Glomerular visceral epithelial cell (primary cell): ENCODE results near the gene SNTG2.

ENCODE experiments used
- DNase-seq: peaks from one replicate; pipeline ENCODE4 v3.0.0-alpha.2; 2016; ENCODE audit errors: extremely low spot score

Gene SNTG2

DNA sequence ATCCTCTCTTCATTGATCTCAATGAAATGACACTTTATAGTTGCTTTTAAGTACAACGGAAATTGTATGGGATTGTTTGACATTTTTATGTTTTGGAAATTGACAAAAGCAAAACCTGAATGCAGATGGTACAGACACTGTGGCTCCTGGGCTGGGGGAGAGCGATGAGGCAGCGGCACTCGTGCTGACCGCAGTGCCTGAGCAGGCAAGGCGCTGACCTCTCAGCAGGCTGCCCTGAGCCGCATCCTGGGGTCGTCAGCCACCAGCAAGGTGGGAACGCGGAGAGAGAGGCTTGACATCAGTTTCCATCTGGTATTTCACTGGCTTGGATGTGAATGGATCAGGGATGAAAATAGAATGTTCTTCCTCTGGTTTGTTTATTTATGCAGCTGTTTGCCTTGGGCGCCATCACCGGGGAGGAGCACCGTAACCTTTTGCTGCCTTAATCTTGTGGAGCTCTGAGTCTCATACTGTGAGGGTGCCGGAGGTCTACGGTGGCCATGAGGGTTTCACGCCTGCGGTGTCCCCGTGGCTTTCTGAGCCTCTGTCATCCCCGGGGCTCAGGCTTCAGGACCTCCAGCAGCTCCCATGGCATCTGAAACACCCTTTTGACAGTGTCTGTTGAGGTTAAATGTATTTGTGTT is 367.8 kb downstream of the SNTG2 start:
- no peak for DNase-seq

DNA sequence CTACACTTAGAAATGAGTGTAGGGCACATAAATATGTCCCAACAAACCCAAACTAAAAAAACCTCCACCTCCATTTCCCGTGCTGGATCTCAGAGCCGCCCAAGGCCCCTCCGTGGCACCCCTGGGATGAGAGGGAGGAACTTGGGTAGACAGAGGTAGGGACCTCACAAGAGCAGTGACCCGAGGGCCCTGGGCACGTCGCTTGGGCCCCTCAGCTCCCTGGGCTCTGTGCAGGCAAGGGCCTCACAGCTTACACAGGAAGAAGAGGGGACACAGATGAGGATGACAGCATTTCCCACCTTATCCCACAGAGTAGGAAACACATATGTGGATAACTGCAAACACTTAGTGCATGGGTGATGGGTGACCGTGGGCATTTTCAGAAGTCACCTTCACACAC is 368.7 kb downstream of the SNTG2 start:
- DNase-seq: no peak

DNA sequence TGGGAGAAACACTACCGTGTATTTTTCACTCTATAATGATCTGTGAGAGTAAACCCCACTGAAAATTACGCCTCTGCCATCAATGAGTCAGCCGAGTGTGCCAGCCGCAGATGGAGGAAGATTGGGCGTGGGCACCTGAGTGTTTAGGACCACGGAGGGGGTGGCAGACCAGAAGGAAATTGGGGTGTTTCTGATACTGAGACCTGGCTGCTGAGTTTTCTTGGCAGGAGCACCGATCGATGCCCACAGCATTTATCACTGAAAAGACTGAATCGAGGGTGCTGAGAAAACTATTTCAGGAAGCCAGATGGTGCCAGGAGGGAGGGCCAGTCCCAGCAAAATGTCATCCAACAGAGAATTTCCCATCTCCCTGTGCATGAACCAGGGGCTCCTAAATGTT is 370.7 kb downstream of the SNTG2 start:
- DNase-seq: no peak

DNA sequence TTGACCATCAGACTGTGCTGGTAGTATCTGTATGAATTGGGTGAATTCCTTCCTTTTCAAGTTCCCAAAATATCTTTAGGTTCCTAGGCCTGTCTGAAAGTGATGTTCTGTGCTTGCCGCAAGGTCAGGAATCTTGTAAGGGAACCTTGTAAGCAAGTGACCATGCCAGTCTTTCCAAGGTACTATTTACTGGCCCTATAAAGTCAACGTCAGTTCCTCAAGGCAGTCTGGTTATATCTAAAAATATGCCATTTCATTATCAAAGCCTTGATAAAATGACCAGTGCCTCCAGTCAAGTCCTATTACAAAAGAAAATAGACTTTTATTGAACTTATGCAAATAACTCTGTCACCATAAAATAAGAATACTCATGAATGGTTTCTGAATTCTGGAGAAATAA is 374.2 kb downstream of the SNTG2 start:
- no peak for DNase-seq

DNA sequence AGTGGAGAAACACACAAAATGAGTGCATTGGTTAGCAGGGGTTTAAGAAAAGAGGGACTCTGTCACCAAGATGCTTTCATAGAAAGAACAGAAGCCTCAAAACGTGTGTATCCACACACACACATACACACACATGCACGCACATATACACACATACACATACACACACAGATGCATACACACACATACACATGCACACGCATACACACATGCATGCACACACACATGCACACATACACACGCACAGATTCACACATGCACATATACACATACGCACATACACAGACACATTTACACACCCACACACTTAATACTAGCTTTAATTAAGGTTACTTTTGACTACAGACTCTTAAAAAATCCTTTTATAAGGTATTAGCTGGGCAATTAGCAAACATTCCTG is 378.0 kb downstream of the SNTG2 start:
- no peak for DNase-seq

DNA sequence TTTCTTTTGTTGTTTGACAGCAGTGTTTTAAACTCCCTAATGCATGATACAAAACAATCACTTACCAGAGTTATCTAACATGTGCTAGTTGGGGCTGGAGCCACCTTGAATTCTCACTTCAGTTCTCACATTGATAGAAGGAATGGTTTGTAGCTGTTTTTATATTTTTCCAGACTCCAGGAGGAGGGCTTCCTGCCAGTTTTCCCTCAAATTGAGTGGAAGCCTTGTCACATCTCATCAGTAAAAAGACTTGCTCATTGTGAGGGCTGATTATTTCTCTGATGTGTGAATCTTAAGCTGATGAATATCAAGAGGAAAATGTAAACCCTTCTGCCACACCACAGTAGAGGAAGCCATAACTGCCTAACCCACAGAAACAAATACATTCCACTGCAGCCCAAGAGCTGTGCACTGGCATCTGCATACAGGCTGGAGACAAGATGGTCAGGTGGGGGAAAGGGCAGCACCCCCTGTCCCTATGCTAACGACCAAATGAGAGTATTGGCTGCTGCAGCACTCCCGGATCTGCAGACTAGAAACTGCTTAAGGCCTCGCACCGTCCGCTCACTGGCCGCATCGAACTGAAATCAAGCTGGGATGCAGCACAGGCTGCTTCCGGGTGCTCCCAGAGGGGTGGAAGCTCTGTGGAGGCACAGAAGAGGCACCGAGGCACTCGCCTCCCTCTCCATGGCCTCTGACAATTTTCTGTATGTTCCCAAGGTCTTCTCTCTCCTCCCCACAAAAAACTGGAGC is 388.9 kb downstream of the SNTG2 start:
- DNase-seq: no peak

DNA sequence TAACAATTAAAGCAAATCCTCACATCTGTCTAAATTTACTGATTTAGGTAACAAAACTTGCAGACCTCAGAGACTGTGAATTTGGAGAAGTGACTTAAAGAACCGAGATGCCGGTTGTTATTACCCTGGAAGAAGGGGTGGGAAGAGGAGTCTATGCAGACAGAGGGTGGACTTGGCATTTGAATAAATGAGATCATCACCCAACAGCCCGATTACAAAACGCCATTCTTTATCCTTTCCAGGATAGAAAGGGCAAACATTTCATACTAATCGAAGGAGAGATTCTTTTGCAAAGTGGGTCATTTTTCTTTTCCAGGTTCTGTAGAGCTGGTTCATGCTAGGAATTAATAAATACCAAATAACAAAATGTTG is 389.5 kb downstream of the SNTG2 start:
- no peak for DNase-seq

DNA sequence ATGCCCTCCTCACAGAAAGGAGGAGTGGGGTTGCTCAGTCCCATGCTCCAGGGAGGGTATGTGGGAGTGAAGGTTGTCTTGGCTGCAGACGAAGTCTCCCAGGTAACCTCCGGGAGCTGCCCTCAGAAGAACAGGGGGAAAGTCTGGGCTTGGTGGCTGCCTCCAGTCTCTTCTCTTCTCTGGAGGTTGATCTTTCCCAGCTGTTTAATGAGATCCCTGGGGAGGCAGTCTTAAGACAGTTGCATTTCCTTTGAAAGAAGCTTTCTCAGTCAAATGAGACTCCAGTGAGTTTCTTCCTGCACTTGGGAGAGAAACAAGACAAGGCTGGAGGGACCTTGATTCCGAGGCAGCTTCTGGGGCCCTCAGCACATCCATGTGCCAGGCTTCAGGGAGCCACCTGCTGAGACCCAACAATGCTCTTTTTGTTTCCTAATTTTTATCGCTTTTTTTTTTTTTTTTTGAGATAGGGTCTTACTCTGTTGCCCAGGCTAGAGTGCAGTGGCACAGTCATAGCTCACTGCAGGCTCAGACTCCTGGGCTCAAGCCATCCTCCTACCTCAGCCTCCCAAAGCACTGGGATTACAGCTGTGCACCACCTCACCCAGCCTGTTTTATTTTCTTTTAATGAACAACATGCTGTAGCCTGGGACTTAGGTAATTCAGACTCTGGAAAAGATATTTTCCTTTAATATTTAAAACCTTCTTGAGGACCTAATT is 390.9 kb downstream of the SNTG2 start:
- no peak for DNase-seq

DNA sequence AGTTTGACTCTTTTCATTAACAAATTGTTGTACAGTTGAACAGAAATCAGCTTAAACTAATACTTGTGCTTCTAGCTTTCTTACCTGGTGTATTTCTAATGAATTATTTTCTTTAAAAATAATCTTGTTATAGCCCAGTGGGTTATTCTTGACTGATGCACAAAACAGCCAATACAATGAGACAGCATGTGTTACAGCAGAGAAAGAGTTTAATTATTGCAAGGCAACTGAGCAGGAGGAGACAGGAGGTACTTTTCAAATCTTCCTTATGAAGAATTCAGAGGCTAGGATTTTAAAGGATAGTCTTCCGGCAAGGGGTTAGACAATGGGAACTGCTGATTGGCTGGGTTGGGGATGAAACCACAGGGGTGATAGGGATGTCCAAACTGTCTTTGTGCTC is 398.1 kb downstream of the SNTG2 start:
- DNase-seq: no peak

DNA sequence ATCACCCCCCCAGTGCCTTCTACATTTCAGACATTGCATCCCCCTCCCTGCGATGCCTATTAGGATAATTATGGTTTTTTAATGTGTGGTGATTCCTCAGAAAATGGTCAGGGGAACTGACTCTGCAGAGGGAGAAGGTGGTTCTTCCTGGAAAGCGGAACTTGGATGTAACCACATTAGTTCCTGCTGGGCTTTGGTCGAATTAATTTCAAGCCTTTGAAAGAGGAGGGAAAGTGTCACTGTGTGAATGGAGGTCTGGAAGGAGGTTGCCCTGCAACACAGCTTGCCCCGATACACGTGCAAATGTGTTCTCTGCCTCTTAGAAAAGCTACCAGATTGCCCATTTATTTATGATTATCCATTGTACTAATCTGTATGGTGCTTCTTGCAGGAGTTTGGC is 399.5 kb downstream of the SNTG2 start:
- DNase-seq: no peak

DNA sequence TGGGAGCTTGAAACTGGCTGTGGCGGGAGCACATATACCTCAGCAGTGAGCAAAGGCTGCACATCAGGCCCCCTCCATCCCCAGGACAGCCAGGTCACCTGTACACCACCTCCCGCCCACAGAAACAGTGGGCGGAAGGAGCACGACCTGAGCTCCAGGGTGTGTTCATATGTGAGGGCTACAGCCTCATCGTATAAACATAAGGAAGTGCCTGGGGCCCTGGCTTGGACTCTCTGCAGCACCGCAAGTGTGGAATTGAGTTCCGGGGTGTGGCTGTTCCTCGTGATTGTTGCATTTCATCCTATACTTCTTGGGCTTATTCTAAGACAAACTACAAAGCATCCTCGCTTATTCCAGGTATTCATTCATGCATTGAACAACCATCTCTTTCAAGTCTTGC is 402.5 kb downstream of the SNTG2 start:
- DNase-seq: no peak

DNA sequence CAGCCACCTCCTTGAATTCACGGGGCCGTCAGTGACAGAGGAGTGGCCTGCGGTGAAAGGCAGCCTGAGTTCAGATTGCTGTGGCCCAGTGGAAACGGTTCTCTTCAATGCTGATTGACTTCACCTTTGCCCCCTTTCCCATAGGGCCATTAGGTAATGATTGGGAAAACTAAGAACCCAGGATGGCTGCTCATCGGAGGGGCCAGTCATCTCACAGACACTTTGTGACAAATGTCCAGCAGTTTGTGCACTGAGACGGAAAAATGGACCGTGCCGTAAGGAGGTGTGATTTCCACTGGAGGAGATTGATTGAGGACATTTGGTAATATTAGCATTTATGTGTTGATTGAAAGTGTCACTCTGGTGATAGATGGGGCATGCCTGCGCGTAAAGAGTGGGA is 402.9 kb downstream of the SNTG2 start:
- DNase-seq: no peak

DNA sequence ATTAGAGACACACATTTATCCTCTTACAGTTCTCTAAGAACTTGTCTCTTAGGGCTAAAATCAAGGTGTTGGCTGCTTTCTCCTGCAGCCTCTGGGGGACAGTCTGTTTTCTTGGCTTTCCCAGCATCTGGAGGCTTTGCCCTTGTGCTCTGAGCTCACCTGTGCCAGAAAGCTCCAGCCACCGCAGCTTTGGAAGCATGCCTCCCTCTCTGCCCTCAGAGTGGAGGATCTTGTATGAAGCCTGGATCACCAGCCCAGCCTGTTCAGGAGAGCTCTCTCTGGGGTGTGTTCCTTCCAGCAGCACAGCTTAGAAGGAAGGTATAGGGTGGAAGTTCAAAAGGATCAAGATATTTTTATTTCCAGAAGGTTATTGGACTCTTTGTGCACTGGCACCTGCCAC is 409.5 kb downstream of the SNTG2 start:
- DNase-seq: no peak

DNA sequence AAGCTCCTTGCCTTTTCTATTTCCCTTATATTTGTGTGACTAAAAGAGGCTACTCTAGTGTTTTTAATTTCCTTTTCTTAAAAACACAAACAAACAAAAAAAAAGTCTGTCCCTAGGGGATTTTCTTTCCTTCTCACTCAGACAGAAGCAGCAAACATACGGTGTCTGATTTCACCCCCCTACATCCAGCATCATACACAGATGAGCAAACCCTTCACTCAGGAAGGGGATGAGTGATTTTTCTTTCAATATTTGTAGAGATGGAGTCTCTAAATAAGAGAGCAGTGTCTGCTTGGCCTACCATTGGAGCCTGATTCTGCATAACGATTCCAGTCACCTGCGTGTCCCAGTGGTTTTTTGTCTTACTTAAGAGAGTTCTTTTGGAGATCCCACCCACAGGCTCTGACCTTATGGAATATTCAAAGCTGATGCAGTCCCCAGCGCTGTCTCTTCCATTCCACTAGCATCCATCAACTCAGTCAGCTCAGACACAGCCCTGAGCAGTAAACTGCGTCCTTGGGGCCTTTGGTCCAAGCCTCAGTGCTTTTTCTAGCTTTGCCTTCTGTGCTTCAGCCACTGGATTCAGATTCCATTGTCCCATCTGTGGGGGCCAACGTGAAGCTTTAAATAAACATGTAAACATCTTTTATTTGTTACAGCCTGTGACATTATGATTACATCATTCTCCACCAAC is 410.1 kb downstream of the SNTG2 start:
- no peak for DNase-seq

DNA sequence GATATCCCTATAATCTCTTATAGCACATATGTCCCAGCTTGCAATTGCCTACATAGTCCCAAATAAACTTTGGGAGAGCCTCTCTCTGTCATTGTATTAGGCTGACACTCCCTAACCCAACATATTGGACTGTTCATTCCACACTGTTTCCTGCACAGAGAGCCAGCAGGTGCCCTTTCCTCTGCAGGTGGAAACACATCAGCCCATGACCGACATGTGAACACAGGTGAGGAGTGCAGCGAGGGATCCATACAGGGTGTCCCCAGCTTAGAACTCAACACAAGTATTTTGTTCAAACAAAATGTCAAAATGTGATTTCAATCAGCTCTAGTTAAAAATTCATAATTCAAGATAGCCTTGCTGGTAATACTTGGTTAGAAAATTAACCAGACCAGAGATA is 412.7 kb downstream of the SNTG2 start:
- no peak for DNase-seq

DNA sequence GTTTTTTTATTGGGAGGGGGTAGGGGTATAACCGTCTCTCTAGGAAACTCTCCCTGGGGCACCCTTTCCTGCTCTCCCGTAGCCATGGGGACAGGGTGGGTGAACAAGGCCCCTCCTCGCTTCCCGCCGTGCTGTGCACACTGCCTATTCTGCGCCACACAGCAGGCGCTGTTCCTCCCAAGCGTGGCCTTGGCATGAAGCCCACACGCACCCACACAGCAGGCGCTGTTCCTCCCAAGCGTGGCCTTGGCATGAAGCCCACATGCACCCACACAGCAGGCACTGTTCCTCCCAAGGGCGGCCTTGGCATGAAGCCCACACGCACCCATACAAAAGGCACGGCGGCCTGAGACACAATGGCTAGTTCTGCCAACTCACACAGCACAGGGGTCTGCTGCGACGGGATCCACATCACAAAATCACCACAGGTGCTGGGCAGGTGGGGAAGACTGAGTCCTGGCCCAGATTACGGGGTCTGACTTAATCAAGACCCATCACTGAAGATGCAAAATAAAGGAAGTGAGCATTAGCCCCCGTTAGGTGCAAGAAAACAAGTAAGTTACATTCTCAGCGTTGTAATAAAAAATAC is 416.0 kb downstream of the SNTG2 start:
- DNase-seq: no peak

DNA sequence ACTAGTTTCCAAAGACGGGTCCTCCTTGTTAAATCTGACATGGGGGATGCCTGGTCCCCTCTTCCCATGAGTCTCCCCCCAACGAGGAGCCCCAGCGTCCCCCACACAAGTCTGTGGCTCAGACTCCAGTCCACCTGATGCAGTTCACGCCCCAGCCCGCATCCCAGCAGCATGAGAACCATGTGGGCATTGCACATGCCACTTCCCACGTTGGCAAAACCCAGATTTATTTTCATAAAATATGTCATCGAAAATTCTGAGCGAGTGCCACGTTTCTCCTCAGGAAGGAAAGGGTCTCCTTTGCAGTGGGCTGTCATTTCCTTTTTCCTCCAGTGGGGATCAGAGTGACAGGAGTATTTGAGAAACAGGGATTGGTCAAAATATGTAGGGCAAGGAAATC is 417.0 kb downstream of the SNTG2 start:
- no peak for DNase-seq

DNA sequence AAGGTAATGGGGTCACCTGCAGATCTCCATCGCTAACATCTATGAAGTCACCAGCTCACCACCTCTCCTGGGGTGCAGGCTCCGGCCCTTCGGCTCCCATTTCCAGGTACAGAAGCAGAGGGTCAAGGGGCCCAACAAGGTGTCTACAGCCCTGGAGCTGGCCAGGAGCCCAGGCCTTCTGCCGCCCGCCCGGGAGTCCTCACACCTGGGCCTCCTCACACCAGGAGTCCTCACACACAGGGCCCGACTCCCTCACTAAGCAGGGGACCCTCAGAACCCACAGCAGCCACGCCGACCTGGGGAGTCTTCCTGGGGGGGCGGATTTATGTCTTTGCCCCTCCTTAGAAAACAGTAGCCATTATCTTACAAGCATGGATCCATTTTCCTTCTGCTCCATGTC is 419.3 kb downstream of the SNTG2 start:
- no peak for DNase-seq

DNA sequence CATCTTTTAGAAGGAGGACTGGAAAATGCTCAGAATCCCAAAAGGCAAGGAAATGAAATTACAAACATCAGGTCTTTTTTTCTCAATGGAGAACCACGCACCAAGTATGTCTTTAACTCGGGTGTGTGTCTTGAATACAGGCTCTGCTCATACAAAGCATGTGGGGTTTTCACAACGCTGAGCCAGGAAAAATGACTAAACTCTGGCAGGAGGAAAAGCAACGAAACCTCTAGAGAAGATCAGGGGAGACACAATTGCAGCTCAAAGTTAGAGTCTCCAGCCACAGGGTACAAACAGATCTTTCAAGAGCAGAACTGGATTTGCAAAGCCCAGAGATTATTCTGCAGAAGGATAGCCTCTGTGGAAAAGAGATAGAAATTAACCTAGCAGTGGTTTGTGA is 419.8 kb downstream of the SNTG2 start:
- no peak for DNase-seq

DNA sequence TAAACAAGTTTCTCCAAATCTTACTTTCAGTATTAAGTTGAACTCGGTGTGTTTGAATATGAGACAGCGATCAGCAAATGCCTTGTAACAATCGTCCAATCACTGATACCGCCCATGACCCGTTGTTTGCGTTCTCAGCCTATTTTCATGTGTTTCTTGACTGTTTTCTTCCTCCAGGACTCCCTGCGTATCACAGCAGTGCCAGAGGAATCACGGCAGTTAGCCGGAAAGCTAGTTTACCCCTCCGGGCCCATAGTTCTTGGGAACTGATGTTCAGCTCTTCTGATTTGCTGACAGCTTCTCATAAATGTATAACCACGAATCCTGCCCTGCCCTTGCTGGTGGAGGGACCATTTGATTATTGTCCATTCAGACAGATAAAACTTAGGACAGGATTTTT is 420.4 kb downstream of the SNTG2 start:
- no peak for DNase-seq

DNA sequence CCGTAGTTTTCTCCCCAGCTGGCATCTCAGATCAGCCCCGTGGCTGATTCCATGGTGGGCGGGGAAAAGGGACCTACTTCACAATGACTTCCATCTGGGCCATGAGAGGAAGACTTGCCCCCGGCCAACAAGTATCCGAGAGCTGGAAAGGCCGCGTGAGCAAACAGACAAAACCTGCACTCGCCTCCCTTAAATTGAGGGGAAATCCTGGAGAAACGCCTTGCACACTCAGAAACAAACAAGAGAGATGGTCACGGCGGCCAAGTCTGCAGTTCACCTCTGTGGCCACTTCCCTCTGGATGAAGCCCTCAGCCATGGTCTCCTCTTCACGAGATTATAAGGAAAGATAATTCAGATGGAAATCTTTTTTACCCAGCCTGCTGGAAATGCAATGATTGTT is 423.2 kb downstream of the SNTG2 start:
- DNase-seq: no peak

DNA sequence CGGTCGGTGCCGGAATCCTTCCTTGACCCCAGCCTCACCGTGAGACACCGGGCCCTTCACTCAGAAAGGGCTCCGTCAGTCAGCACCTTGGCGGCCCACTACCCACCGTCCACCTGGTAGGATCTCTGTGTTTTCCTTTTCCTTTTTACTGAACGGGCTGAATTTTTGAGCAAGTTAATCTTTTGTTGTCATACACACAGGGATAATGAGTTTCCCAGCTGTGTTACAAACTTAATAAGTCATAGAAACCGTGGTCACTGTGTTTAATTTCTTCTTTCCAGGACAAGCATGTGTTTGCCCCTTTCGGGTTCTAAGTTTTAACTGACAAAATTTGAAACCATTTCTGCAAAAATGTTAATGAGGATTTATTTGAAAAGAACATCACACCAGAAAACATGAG is 423.6 kb downstream of the SNTG2 start:
- DNase-seq: no peak
